ENCODE data around the gene ZPBP.

ZPBP gene

DNA sequence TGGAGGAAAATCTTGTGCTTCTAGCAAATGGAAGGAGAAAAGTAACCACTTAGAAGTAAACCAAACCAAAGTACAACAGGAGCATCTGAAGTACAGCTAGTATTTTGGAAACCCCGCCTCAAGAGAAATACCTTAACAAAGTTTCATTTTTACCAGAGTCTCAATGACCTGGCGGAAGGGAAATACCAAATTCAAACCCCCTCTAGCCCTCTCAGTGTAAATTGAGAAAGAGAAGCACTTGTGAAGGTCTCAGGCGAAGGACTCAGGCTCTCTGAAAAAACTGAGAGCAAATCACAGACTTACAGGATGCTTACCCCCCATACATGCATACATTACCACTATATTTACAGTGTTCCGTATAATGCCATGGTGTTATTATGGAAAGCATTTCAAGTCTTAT is 70.1 kb downstream of the ZPBP start:
- Histone ChIP-seq H3K27me3 (ENCODE audit: control insufficient read depth in 1 of 2, insufficient read depth in 2 of 2, low read length in 2 of 2) (no peaks in the 10 kb centered on the region), H3K36me3 (ENCODE audit: insufficient read depth, low read length) (no peaks in the 10 kb centered on the region), H3K9ac (ENCODE audit: low read length) (no peak overlapping the region), H3K27ac (ENCODE audit: low read depth, low read length) (no peak overlapping the region), H3K4me1 (ENCODE audit: insufficient read depth, low read length) (no peaks in the 10 kb centered on the region), H3K9me3 (ENCODE audit: low read length) (no peaks in the 10 kb centered on the region), H3K4me3 (ENCODE audit: low read depth in 1 of 2, low read length in 2 of 2) (no peak overlapping the region)

DNA sequence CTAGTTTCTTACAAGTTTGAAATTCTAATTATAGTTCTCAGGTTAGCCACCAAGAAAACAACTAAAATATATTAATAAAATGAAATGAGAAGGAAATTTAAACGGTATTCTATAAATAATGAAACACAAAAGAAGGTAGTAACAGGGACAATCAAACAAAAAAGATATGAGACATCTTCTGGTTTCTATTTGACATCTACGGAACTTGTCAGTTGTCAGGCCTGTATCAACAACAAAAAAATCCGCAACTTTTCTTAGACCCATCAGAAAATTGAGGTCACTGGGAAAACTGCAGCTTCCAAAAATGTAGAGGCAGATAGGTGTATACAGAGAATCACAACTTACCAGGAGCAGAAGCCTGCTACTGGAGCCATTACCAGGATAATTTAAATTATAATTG is 70.6 kb downstream of the ZPBP start:
- no peaks in the 10 kb centered on the region for H3K27me3 ChIP-seq (ENCODE audit: control insufficient read depth in 1 of 2, insufficient read depth in 2 of 2, low read length in 2 of 2)
- no peak overlapping the region for H3K4me3 ChIP-seq (ENCODE audit: low read depth in 1 of 2, low read length in 2 of 2)
- H3K27ac ChIP-seq (ENCODE audit: low read depth, low read length) = no peak overlapping the region
- H3K9me3 ChIP-seq (ENCODE audit: low read length) = no peaks in the 10 kb centered on the region
- H3K9ac ChIP-seq (ENCODE audit: low read length) = no peak overlapping the region
- no peaks in the 10 kb centered on the region for H3K4me1 ChIP-seq (ENCODE audit: insufficient read depth, low read length)
- H3K36me3 ChIP-seq (ENCODE audit: insufficient read depth, low read length) = no peaks in the 10 kb centered on the region

GRCh38 chr7:49995681-49996080 is 97.4 kb downstream of the ZPBP start:
- Histone ChIP-seq H3K4me1 (ENCODE audit: insufficient read depth, low read length) (no peaks in the 10 kb centered on the region), H3K27ac (ENCODE audit: low read depth, low read length) (no peak overlapping the region), H3K36me3 (ENCODE audit: insufficient read depth, low read length) (no peaks in the 10 kb centered on the region), H3K9ac (ENCODE audit: low read length) (no peak overlapping the region), H3K9me3 (ENCODE audit: low read length) (no peaks in the 10 kb centered on the region), H3K4me3 (ENCODE audit: low read depth in 1 of 2, low read length in 2 of 2) (no peak overlapping the region), H3K27me3 (ENCODE audit: control insufficient read depth in 1 of 2, insufficient read depth in 2 of 2, low read length in 2 of 2) (no peaks in the 10 kb centered on the region)

DNA sequence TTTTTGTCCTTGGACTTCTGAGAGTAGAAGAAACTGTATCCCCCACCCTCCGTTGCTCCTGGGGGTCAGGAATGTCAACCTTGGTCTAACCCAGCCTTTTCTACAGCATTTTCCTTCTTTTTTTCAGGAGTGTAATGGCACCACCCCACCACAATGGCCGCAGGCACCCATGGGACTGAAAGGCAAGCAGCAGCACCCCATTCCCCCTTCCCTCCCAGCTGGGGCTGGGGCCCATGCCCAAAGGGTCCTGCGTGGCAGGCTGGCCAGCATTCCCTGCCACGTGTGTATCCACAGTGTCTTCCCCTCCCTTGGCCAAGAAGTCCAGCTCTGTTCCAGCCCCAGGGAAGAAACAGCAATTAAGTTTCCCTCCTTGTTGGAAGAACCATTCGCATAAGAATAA is 106.9 kb downstream of the ZPBP start:
- H3K9ac ChIP-seq (ENCODE audit: low read length) = no peak overlapping the region
- no peak overlapping the region for H3K27ac ChIP-seq (ENCODE audit: low read depth, low read length)
- H3K36me3 ChIP-seq (ENCODE audit: insufficient read depth, low read length) = no peaks in the 10 kb centered on the region
- no peaks in the 10 kb centered on the region for H3K9me3 ChIP-seq (ENCODE audit: low read length)
- H3K4me1 ChIP-seq (ENCODE audit: insufficient read depth, low read length) = no peaks in the 10 kb centered on the region
- no peak overlapping the region for H3K4me3 ChIP-seq (ENCODE audit: low read depth in 1 of 2, low read length in 2 of 2)
- H3K27me3 ChIP-seq (ENCODE audit: control insufficient read depth in 1 of 2, insufficient read depth in 2 of 2, low read length in 2 of 2) = no peaks in the 10 kb centered on the region

DNA sequence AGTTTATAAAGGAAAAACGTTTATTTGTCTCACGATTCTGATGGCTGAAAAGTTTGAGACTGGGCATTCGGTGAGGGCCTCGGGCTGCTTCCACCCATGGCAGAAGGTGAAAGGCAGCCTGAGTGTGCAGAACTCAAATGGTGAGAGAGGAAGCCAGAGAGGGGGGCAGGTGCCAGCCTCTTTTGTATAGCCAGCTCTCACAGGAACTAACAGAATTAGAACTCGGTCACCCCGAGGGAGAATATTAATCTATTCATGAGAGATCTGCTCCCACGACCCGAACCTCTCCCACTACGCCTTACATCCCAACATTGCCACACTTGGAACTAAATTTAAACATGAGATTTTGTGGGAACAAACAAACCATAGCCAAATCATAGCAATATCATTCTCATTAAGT is 112.6 kb downstream of the ZPBP start:
- Histone ChIP-seq H3K27me3 (ENCODE audit: control insufficient read depth in 1 of 2, insufficient read depth in 2 of 2, low read length in 2 of 2) (no peaks in the 10 kb centered on the region), H3K27ac (ENCODE audit: low read depth, low read length) (no peak overlapping the region), H3K9ac (ENCODE audit: low read length) (no peak overlapping the region), H3K9me3 (ENCODE audit: low read length) (no peaks in the 10 kb centered on the region), H3K4me3 (ENCODE audit: low read depth in 1 of 2, low read length in 2 of 2) (no peak overlapping the region), H3K4me1 (ENCODE audit: insufficient read depth, low read length) (no peaks in the 10 kb centered on the region), H3K36me3 (ENCODE audit: insufficient read depth, low read length) (no peaks in the 10 kb centered on the region)

GRCh38 chr7:49976238-49976637 is 116.8 kb downstream of the ZPBP start:
- H3K27me3 ChIP-seq (ENCODE audit: control insufficient read depth in 1 of 2, insufficient read depth in 2 of 2, low read length in 2 of 2) = no peaks in the 10 kb centered on the region
- no peak overlapping the region for H3K9ac ChIP-seq (ENCODE audit: low read length)
- H3K36me3 ChIP-seq (ENCODE audit: insufficient read depth, low read length) = no peaks in the 10 kb centered on the region
- no peak overlapping the region for H3K4me3 ChIP-seq (ENCODE audit: low read depth in 1 of 2, low read length in 2 of 2)
- no peak overlapping the region for H3K27ac ChIP-seq (ENCODE audit: low read depth, low read length)
- no peaks in the 10 kb centered on the region for H3K4me1 ChIP-seq (ENCODE audit: insufficient read depth, low read length)
- no peaks in the 10 kb centered on the region for H3K9me3 ChIP-seq (ENCODE audit: low read length)

DNA sequence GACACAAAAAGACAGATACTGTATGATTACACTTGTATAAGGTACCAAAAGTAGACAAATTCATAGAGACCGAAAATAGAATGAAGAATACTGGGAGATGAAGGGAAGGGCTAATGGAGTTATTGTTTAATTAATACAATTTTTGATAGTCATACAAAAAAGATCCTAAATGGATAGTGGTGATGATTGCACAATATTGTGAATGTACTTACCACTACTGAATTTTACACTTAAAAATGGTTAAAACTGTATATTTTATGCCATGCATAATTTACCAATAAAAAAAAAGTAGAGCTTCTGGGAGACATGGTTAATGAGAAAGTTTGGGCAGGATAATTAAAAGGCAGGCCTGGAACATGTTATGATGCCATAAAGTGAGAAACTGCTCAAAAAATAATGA is 119.0 kb downstream of the ZPBP start:
- Histone ChIP-seq H3K4me3 (ENCODE audit: low read depth in 1 of 2, low read length in 2 of 2) (no peak overlapping the region), H3K27me3 (ENCODE audit: control insufficient read depth in 1 of 2, insufficient read depth in 2 of 2, low read length in 2 of 2) (no peaks in the 10 kb centered on the region), H3K36me3 (ENCODE audit: insufficient read depth, low read length) (no peaks in the 10 kb centered on the region), H3K9ac (ENCODE audit: low read length) (no peak overlapping the region), H3K27ac (ENCODE audit: low read depth, low read length) (no peak overlapping the region), H3K9me3 (ENCODE audit: low read length) (no peaks in the 10 kb centered on the region), H3K4me1 (ENCODE audit: insufficient read depth, low read length) (no peaks in the 10 kb centered on the region)

- Histone ChIP-seq H3K4me3 (ENCODE audit: low read depth in 1 of 2, low read length in 2 of 2) (no peak overlapping the region), H3K9me3 (ENCODE audit: low read length) (no peaks in the 10 kb centered on the region), H3K4me1 (ENCODE audit: insufficient read depth, low read length) (no peaks in the 10 kb centered on the region), H3K27me3 (ENCODE audit: control insufficient read depth in 1 of 2, insufficient read depth in 2 of 2, low read length in 2 of 2) (no peaks in the 10 kb centered on the region), H3K27ac (ENCODE audit: low read depth, low read length) (no peak overlapping the region), H3K9ac (ENCODE audit: low read length) (no peak overlapping the region), H3K36me3 (ENCODE audit: insufficient read depth, low read length) (no peaks in the 10 kb centered on the region)
Observed at GRCh38 chr7:49937608-49938007, 155.4 kb downstream of the ZPBP start.

DNA sequence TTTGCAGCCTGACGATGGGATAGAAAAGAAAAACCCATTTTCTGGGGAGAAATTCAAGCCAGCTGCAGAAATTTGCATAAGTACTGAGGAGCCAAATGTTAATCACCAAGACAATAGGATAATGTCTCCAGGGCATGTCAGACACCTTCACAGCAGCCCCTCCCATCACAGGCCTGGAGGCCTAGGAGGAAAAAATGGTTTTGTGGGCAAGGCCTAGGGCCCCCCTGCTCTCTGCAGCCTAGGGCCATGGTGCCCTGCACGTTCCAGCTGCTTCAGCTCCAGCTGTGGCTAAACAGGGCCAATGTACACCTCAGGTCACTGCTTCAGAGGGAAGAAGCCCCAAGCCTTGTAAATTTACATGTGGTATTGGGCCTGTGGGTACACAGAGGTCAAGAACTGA is 161.4 kb downstream of the ZPBP start:
- H3K27me3 ChIP-seq (ENCODE audit: control insufficient read depth in 1 of 2, insufficient read depth in 2 of 2, low read length in 2 of 2) = no peaks in the 10 kb centered on the region
- H3K4me3 ChIP-seq (ENCODE audit: low read depth in 1 of 2, low read length in 2 of 2) = no peak overlapping the region

DNA sequence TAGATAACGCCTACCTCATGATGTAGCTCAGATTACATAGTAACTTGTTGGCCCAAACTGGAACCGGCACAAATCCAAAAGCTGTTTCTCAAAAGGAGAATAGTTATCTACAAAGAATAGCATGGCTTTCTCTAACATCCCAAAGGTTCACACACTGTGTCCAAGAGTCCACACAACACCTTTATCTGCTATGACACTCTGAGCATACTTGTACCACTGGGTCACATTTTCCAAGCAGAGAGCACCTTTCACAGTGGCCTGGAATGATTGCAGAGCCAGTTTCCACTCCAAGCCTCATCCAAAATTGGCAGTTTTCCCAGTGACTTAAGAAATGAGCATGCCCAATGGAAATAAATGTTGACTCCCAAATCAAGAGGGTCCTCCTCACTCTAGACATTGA is 164.3 kb downstream of the ZPBP start:
- Histone ChIP-seq H3K9me3 (ENCODE audit: low read length) (no peaks in the 10 kb centered on the region), H3K4me3 (ENCODE audit: low read depth in 1 of 2, low read length in 2 of 2) (no peak overlapping the region), H3K4me1 (ENCODE audit: insufficient read depth, low read length) (no peaks in the 10 kb centered on the region), H3K27me3 (ENCODE audit: control insufficient read depth in 1 of 2, insufficient read depth in 2 of 2, low read length in 2 of 2) (no peaks in the 10 kb centered on the region), H3K36me3 (ENCODE audit: insufficient read depth, low read length) (no peaks in the 10 kb centered on the region), H3K27ac (ENCODE audit: low read depth, low read length) (no peak overlapping the region), H3K9ac (ENCODE audit: low read length) (no peak overlapping the region)

More for the DNA sequence above, 161.4 kb downstream of the ZPBP start:
- no peaks in the 10 kb centered on the region for H3K36me3 ChIP-seq (ENCODE audit: insufficient read depth, low read length)
- no peaks in the 10 kb centered on the region for H3K9me3 ChIP-seq (ENCODE audit: low read length)
- H3K4me1 ChIP-seq (ENCODE audit: insufficient read depth, low read length) = no peaks in the 10 kb centered on the region
- H3K27ac ChIP-seq (ENCODE audit: low read depth, low read length) = no peak overlapping the region
- H3K9ac ChIP-seq (ENCODE audit: low read length) = no peak overlapping the region

GRCh38 chr7:49927631-49928030 is 165.4 kb downstream of the ZPBP start:
- H3K4me1 ChIP-seq (ENCODE audit: insufficient read depth, low read length) = no peaks in the 10 kb centered on the region

DNA sequence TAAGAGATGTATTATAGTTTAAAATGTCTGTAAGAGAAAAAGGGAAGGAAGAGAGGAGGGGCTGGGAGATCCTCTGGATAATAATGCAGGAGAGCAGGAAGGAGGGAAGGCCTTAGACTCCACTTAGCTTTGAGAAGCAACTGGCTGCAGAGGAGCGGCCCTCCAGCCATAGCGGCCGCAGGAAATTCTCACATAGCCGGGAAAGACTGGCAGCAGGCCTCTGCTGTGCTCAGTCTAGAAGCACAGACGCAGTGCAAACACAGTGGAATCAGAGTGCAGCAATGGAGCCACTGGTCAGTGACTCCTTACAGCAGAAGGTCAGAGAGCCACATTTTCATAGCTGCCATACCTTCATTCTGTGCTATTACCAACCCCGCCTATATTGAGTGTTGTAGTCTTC is 166.3 kb downstream of the ZPBP start:
- Histone ChIP-seq H3K27ac (ENCODE audit: low read depth, low read length) (no peak overlapping the region), H3K27me3 (ENCODE audit: control insufficient read depth in 1 of 2, insufficient read depth in 2 of 2, low read length in 2 of 2) (no peaks in the 10 kb centered on the region), H3K9me3 (ENCODE audit: low read length) (no peaks in the 10 kb centered on the region), H3K9ac (ENCODE audit: low read length) (no peak overlapping the region), H3K4me1 (ENCODE audit: insufficient read depth, low read length) (no peaks in the 10 kb centered on the region), H3K36me3 (ENCODE audit: insufficient read depth, low read length) (no peaks in the 10 kb centered on the region), H3K4me3 (ENCODE audit: low read depth in 1 of 2, low read length in 2 of 2) (no peak overlapping the region)

More at GRCh38 chr7:49927631-49928030, 165.4 kb downstream of the ZPBP start:
- Histone ChIP-seq H3K27ac (ENCODE audit: low read depth, low read length) (no peak overlapping the region), H3K27me3 (ENCODE audit: control insufficient read depth in 1 of 2, insufficient read depth in 2 of 2, low read length in 2 of 2) (no peaks in the 10 kb centered on the region), H3K9ac (ENCODE audit: low read length) (no peak overlapping the region), H3K4me3 (ENCODE audit: low read depth in 1 of 2, low read length in 2 of 2) (no peak overlapping the region), H3K9me3 (ENCODE audit: low read length) (no peaks in the 10 kb centered on the region), H3K36me3 (ENCODE audit: insufficient read depth, low read length) (no peaks in the 10 kb centered on the region)

Data from muscle layer of colon (tissue), 2 donors.